MM.1S (cell line): ENCODE measurements around the gene COL18A1.

ENCODE experiments used
- EZH2 ChIP-seq: fragments of 300-600 bp; sonication (generic); optimal IDR thresholded peaks from 2 replicates; pipeline ENCODE3; 2017; ENCODE audit warnings: low read depth, mild to moderate bottlenecking, antibody characterized with exemption, low read length, mixed read lengths
- TF ChIP-seq, protein P1 (sequence below): fragments of 300-600 bp; sonication (generic); IDR thresholded peaks from 2 replicates; pipeline ENCODE4 v1.5.1; 2016; ENCODE audit warnings: antibody characterized with exemption, low read length, mixed read lengths

DNA sequence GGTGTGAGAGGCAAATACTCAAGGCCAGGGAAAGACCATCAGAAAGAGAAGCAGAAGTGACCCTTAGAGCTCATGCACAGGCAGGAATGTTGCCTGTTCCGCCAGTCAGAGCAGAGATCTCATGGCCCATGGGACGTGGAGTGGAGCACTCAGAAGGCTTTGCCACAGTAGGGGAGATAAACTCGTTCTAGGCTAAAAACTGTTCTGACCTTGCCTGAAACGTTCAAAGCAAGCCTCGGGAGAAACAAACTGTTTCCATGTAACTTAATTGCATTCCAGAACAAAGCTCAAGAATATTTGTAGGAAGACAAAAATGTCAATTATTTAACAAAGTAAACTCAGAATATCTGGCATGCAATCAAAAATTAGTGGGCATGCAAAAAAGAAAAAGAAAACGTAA lies 158.0 kb downstream of the COL18A1 start:
- TF ChIP-seq EZH2: no peak
- TF ChIP-seq, protein P1, sequence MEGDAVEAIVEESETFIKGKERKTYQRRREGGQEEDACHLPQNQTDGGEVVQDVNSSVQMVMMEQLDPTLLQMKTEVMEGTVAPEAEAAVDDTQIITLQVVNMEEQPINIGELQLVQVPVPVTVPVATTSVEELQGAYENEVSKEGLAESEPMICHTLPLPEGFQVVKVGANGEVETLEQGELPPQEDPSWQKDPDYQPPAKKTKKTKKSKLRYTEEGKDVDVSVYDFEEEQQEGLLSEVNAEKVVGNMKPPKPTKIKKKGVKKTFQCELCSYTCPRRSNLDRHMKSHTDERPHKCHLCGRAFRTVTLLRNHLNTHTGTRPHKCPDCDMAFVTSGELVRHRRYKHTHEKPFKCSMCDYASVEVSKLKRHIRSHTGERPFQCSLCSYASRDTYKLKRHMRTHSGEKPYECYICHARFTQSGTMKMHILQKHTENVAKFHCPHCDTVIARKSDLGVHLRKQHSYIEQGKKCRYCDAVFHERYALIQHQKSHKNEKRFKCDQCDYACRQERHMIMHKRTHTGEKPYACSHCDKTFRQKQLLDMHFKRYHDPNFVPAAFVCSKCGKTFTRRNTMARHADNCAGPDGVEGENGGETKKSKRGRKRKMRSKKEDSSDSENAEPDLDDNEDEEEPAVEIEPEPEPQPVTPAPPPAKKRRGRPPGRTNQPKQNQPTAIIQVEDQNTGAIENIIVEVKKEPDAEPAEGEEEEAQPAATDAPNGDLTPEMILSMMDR: no peak
